Motor neuron (in vitro differentiated cells): ENCODE data around the gene ABR. TPM values are rescaled to one million over a fixed set of nuclear protein-coding genes. Genes with fewer than 3 reads are reported as not detected.
"Not testable (repeated sequence)": the region's sequence is repeated elsewhere in the genome, so short reads cannot be mapped to it uniquely, and the experiment has no call there.

Source experiments
- ATAC-seq, 8 experiments: fragments of 200-7000 bp; cut with Tn5 transposase; replicated peaks in 6 of 8; 2 replicates each; pipeline ENCODE4 v1.8.0; 2021; ENCODE audit warnings: mild to moderate bottlenecking in 8 of 8, moderate library complexity in 8 of 8
- H3K27ac ChIP-seq, 2 donors: fragments of 250-450 bp; sonication (Bioruptor Pico); 2 replicates each; pipeline ENCODE4 v1.9.0; 2021; ENCODE audit warnings: antibody characterized with exemption in 2 of 2, mild to moderate bottlenecking in 2 of 2, moderate library complexity in 1 of 2
- H3K4me1 ChIP-seq, 2 donors: fragments of 250-450 bp; sonication (Bioruptor Pico); replicated peaks in 1 of 2; 2 replicates each; pipeline ENCODE4 v1.6.1; 2021; ENCODE audit warnings: antibody characterized with exemption in 2 of 2, mild to moderate bottlenecking in 2 of 2, moderate library complexity in 1 of 2
- H3K4me3 ChIP-seq, 5 donors: fragments of 250-450 bp; sonication (Bioruptor Pico); 2 replicates each; pipeline ENCODE4 v1.9.0; 2021; ENCODE audit warnings: antibody characterized with exemption in 5 of 5, mild to moderate bottlenecking in 5 of 5, moderate library complexity in 4 of 5
- WGBS, 10 experiments: fragments of 450-650 bp; shearing (Covaris generic); methylation state at CpG; one replicate each; pipeline ENCODE4 v1.0.0; 2022; 5-methylcytosine and 5-hydroxymethylcytosine counted together
- in situ Hi-C, 9 experiments: fragments of 400-800 bp; cut with MboI; loops; one replicate each; pipeline ENCODE4 v1.15.0; 2021; ENCODE audit warnings: low sequenced_read_pairs in 9 of 9, low pct_unique_long_range_greater_than_20kb in 2 of 9; ENCODE audit not compliant: unreplicated experiment in 9 of 9
- total RNA-seq, 8 experiments: library from RNA; unstranded; fragments of 300-600 nt; gene quantifications; 2 replicates each; pipeline versions ENCODE4 v1.2.3 to v1.2.4, GENCODE V29; 2022

Gene ABR
- total RNA-seq, 8 experiments from 2014 or later: 21.4 to 87.4 (median 33.1) TPM

- no peak for ATAC-seq
Observed at GRCh38 chr17:1100382-1100781, 79.4 kb downstream of the ABR start.

GRCh38 chr17:1099242-1099641, 80.5 kb downstream of the ABR start:
- no peak overlapping the region for H3K27ac ChIP-seq
- no peak for ATAC-seq
- no peak overlapping the region for H3K4me3 ChIP-seq
- in situ Hi-C loops: no loop called here
- peaks cover 0 to 14% of the 10 kb centered on the region in 2 donors for H3K4me1 ChIP-seq
- 60 to 100% (median 94%) methylated on average over 1 to 6 of the region's 9 CpGs; no CpG with 5 or more reads in 4 of the 10 experiments for WGBS, 10 experiments

More at GRCh38 chr17:1100382-1100781, 79.4 kb downstream of the ABR start:
- Histone ChIP-seq H3K27ac (no peak overlapping the region), H3K4me3 (no peak overlapping the region), H3K4me1 (peaks cover 0 to 11% of the 10 kb centered on the region in 2 donors)
- 40 to 100% (median 80%) methylated on average over 1 to 4 of the region's 11 CpGs; no CpG with 5 or more reads in 6 of the 10 experiments for WGBS, 10 experiments
- in situ Hi-C loops: no loop called here

DNA sequence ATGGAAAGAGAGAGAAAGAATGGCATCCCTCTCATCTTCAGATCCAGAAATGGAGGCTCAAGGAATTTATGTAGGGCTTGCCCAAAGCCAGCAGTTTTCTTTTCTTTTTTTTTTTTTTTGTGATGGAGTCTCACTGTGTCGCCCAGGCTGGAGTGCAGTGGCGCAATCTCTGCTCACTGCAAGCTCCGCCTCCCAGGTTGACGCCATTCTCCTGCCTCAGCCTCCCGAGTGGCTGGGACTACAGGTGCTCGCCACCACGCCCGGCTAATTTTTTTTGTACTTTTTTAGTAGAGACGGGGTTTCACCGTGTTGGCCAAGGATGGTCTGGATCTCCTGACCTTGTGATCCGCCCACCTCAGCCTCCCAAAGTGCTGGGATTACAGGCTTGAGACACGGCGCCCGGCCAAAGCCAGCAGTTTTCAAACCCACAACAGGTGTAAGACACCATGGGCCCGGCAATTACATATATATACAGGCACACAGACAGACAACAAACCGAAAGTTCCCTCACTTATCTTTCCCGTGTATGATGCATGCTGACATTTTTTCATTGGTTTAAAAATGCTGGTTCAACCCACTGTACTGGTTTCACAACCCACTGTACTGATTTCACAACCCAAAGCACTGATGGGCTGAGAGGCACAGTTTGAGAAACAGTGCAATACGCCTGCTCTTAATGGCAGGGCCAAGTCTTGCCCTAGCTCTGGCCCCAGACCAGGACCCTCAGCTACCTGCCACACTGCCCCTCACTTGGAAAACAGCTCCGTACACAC, 81.6 kb downstream of the ABR start:
- 73 to 100% (median 98%) methylated on average over 2 to 18 of the region's 19 CpGs; no CpG with 5 or more reads in 3 of the 10 experiments for WGBS, 10 experiments
- peak in 2 of 8 experiments; percentile 51 to 62 for ATAC-seq
- in situ Hi-C loops, H3K27ac ChIP-seq, H3K4me3 ChIP-seq: not testable (repeated sequence)
- H3K4me1 ChIP-seq: peaks cover 0 to 14% of the 10 kb centered on the region in 2 donors

- Histone ChIP-seq H3K4me3 (no peak overlapping the region), H3K4me1 (peaks cover 0 to 14% of the 10 kb centered on the region in 2 donors), H3K27ac (no peak overlapping the region)
- 80 to 96% (median 85%) methylated on average over 1 to 4 of the region's 9 CpGs; no CpG with 5 or more reads in 6 of the 10 experiments for WGBS, 10 experiments
- in situ Hi-C loops: no loop called here
- ATAC-seq: peak in 4 of 8 experiments; percentile 12 to 72 (median 50)
Observed at GRCh38 chr17:1096215-1096614, 83.6 kb downstream of the ABR start.

DNA sequence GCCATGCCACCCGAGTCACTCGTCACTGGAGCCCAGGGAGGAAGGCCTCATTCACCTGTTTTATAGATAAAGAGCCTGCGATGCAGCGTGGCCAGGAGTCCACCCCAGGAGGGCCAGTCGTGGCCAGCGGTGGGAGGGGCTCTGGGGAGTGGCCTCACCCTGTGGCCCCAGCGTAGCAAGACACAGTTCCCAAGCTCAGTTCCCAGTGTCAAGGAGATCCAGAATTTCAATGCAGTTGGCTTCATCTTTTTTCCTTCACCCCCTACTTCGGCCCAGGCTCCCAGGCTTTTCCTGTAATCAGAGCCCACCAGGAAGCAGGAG, 84.0 kb downstream of the ABR start:
- 50 to 100% (median 82%) methylated on average over 1 to 5 of the region's 8 CpGs; no CpG with 5 or more reads in 3 of the 10 experiments for WGBS, 10 experiments
- Histone ChIP-seq H3K4me1 (peaks cover 0 to 14% of the 10 kb centered on the region in 2 donors), H3K27ac (peak overlapping the region in 1 of 2 donors; percentile 20), H3K4me3 (no peak overlapping the region)
- peak in 4 of 8 experiments; percentile 6 to 21 (median 13) for ATAC-seq
- in situ Hi-C loops: no loop called here

- WGBS, 10 experiments: 50 to 100% (median 84%) methylated on average over 2 to 11 of the region's 31 CpGs; no CpG with 5 or more reads in 4 of the 10 experiments
- H3K4me1 ChIP-seq: peaks cover 0 to 14% of the 10 kb centered on the region in 2 donors
- in situ Hi-C loops: no loop called here
- no peak overlapping the region for H3K4me3 ChIP-seq
- peak in 4 of 8 experiments; percentile 8 to 18 (median 13) for ATAC-seq
- H3K27ac ChIP-seq: peak overlapping the region in 1 of 2 donors; percentile 20
Observed at GRCh38 chr17:1095090-1095852, 84.5 kb downstream of the ABR start.

DNA sequence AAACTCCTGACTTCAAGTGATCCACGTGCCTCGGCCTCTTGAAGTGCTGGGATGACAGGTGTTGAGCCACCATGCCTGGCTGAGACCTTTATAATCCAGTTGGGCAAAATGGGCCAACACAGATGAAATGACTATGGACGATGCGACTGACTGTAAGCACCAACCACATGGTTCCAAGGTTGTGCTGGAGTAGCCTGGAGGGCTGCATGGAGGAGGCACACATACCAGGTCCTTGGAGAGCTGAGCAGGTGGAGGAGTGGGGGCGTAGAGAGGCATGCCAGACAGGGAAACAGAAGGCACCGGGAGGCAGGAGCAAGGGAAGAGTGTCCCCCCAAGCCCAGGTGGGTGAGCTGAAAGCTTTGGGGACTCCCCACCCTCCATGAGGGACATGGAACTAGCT, 85.2 kb downstream of the ABR start:
- H3K4me1 ChIP-seq: peaks cover 0 to 14% of the 10 kb centered on the region in 2 donors
- H3K4me3 ChIP-seq: no peak overlapping the region
- no peak for ATAC-seq
- WGBS, 10 experiments: 90 to 100% (median 95%) methylated on average over 1 to 6 of the region's 6 CpGs; no CpG with 5 or more reads in 3 of the 10 experiments
- in situ Hi-C loops: no loop called here
- no peak overlapping the region for H3K27ac ChIP-seq

- WGBS, 10 experiments: 52 to 100% (median 87%) methylated on average over 1 to 9 of the region's 14 CpGs; no CpG with 5 or more reads in 5 of the 10 experiments
- H3K4me3 ChIP-seq: no peak overlapping the region
- H3K27ac ChIP-seq: no peak overlapping the region
- peaks cover 8 to 27% of the 10 kb centered on the region in 2 donors for H3K4me1 ChIP-seq
- ATAC-seq: no peak
- in situ Hi-C loops: no loop called here
Observed at GRCh38 chr17:1091900-1092299, 87.9 kb downstream of the ABR start.

DNA sequence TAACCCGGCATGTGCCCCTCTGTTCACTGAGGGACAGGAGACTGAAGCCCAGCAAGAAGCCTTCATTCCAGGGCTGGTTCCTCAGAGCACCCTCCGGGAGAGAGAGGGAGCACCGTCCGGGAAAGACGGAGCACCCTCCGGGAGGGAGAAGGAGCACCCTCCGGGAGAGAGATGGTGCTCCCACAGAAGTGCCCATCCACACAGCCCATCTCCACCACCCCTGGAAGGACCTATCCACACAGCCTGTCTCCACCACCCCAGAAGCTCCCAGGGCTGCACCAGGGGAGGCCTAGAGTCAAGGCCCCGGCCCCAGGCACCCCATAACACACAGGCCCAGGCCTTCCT, 88.6 kb downstream of the ABR start:
- WGBS, 10 experiments: 87 to 100% (median 100%) methylated on average over 1 to 3 of the region's 8 CpGs; no CpG with 5 or more reads in 7 of the 10 experiments
- no peak for ATAC-seq
- peaks cover 8 to 25% of the 10 kb centered on the region in 2 donors for H3K4me1 ChIP-seq
- H3K4me3 ChIP-seq: no peak overlapping the region
- no peak overlapping the region for H3K27ac ChIP-seq
- in situ Hi-C loops: no loop called here

DNA sequence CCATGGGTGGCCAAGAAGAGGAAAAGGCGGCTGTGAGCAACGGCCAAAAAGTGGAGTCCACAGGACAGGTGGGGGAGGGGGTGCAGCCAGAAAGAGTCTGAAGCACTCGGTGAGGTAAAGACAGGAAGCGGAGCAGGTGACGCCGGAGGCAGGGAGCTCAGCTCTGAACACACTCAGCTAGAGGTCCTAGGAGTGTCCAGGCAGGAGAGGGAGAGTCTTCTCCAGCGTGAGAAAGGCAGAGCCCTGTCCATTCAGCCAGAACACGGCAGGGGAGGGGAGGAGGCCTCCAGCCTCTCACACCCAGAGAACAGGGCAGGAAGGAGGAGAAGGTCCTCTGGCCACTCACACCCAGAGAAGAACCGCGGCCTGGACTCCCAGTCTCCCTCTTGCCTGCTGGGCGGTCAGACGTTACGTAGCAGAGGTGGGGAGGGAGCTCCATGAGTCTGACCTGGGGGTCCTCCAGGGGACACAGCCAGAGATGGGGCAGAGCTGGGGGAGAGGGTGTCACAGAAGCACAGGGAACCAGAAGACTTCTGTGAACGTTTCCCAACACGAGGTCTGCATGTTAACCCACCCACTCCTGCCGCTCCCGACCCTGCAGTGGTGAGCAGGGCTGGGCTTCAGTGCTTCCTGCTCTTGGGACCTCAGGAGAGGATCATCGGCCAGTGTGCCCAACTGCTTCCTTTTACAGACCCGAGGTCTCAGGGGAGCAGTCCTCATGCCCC, 89.2 kb downstream of the ABR start:
- Histone ChIP-seq H3K4me1 (peaks cover 8 to 20% of the 10 kb centered on the region in 2 donors), H3K27ac (no peak overlapping the region), H3K4me3 (no peak overlapping the region)
- ATAC-seq: peak in 1 of 8 experiments; percentile 78
- 53 to 76% (median 71%) methylated on average over 1 to 6 of the region's 19 CpGs; no CpG with 5 or more reads in 5 of the 10 experiments for WGBS, 10 experiments
- in situ Hi-C loops: no loop called here

DNA sequence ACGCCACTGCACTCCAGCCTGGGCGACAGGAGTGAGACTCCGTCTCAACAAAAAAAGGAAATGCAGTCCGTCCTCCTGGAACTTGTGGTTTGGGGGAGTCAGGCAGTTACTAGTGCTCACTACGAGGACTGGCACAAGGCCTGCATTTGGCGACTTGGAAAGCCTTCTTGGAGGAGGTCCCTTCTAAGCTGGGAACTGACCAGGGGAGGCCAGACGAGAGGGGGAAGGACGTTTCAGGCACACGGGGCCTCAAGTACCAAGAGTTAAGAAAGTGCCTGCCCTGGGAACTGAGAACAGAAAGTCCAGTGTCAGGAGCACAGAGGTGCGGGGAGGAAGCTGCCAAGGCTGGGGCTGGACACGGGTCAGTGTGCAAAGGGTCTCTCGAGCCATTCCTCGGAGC, 89.9 kb downstream of the ABR start:
- H3K4me1 ChIP-seq: peaks cover 8 to 14% of the 10 kb centered on the region in 2 donors
- H3K4me3 ChIP-seq: no peak overlapping the region
- in situ Hi-C loops: no loop called here
- H3K27ac ChIP-seq: no peak overlapping the region
- no peak for ATAC-seq
- WGBS, 10 experiments: 67 to 90% (median 76%) methylated on average over 2 to 3 of the region's 13 CpGs; no CpG with 5 or more reads in 6 of the 10 experiments

DNA sequence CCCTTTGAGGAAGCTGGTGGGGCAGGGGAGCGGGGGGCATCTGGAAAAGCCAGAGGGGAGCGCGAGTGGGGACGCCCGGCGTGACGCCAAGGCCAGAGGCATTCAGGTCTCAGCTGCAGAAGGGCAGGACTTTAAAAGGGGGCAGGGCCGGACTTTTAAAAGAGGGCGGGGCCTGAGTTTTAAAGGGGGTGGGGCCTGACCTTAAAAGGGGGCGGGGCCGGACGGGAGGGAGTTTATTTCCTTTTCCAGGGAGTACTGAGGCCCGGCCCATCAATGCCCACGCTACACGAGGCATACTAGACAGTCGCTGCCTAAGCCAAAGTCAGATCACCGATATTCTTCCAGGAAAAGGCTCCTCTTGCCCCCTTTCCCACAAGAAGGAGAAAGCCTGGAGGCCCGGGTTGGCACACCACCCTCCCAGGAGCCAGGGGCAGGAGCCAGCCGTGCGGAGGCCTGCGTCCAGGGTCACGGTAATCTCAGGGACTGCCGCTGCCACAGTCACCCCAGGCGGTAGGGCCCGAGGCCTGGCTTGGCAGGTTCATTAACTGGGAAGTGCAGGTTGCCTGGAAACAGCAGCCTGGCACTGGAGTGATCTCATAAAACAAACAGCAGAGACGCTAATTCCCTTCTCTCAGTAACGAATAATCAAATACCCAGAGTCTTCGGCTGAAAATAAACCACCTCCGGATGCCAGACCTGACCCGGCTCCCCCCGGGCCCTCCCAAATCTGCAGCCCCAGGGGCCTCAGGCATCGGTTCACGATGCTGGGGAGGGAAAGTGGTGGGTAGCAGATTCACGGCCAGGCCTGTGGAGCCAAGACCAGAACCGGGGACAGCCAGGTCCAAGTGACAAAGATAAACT, 92.2 kb downstream of the ABR start:
- peaks cover 24 to 26% of the 10 kb centered on the region in 2 donors for H3K4me1 ChIP-seq
- 8 to 100% (median 60%) methylated on average over 1 to 8 of the region's 35 CpGs; no CpG with 5 or more reads in 3 of the 10 experiments for WGBS, 10 experiments
- ATAC-seq: peak in 7 of 8 experiments; percentile 68 to 87 (median 71)
- H3K27ac ChIP-seq: peak overlapping the region; percentile 27 to 58
- in situ Hi-C loops: no loop called here
- H3K4me3 ChIP-seq: no peak overlapping the region
